ENCODE measurements around the gene SMARCAL1. TPM values are rescaled to one million over a fixed set of nuclear protein-coding genes. Genes with fewer than 3 reads are reported as not detected.

Gene SMARCAL1
- total and polyA plus RNA-seq, 2 of the 13 experiments (the other 11 are each of a cell fraction or from before 2014, with no cell fraction given) = 12.7 to 21.3 TPM

- no peaks in the 10 kb centered on the region for H3K79me2 ChIP-seq (ENCODE audit: insufficient read depth, low read length)
- no peak overlapping the region for H3K4me3 ChIP-seq (replicated peaks in 1 of 3; ENCODE audit: insufficient read depth in 1 of 3, low read depth in 2 of 3, low read length in 3 of 3)
- H3K36me3 ChIP-seq (replicated peaks in 1 of 2; ENCODE audit: control insufficient read depth in 1 of 2, insufficient read depth in 2 of 2, low read length in 2 of 2) = no peaks in the 10 kb centered on the region
- no peak overlapping the region for H3K4me2 ChIP-seq (ENCODE audit: low read depth, low read length)
- intact Hi-C loops (cut with micrococcal nuclease; ENCODE audit: unreplicated experiment) = no loop called here
- H4K20me1 ChIP-seq (ENCODE audit: insufficient read depth, low read length) = no peaks in the 10 kb centered on the region
- no TSS peak for BruUV-seq (replicated peaks)
- no peaks in the 10 kb centered on the region for H3K4me1 ChIP-seq (ENCODE audit: insufficient read depth, low read length)
- POLR2A ChIA-PET = no interaction called here
- DNase-seq (ENCODE audit: low spot score) = no peak
- ATAC-seq = no peak
- H3K27me3 ChIP-seq (ENCODE audit: control insufficient read depth in 1 of 2, insufficient read depth in 2 of 2, low read length in 2 of 2) = peaks cover 2 to 32% of the 10 kb centered on the region in 2 experiments
- H3K27ac ChIP-seq (ENCODE audit: extremely low read length, insufficient read depth, low read length) = no peak overlapping the region
- CTCF ChIA-PET (ENCODE audit: low intra/inter-chr PET ratio, low total read pairs) = no interaction called here
- in situ Hi-C loops (cut with HindIII; ENCODE audit: extremely low pct_ligation_motif_present, low pct_unique_long_range_greater_than_20kb) = no loop called here
- H2AFZ ChIP-seq (ENCODE audit: low read length) = no peak overlapping the region
- no peak for FAIRE-seq
- H3K9me3 ChIP-seq (ENCODE audit: low read length) = no peaks in the 10 kb centered on the region
- no peak for TF ChIP-seq RAD51 (IDR thresholded peaks at IDR 0.05; ENCODE audit: borderline replicate concordance)
- TF ChIP-seq ZNF446 (CRISPR knock-in tag; IDR thresholded peaks at IDR 0.05) = no peak
- TF ChIP-seq ZNF737 (CRISPR knock-in tag; IDR thresholded peaks at IDR 0.05; ENCODE audit: borderline replicate concordance) = no peak
- no peak for TF ChIP-seq RCOR2 (CRISPR knock-in tag; IDR thresholded peaks at IDR 0.05)
- no peak for TF ChIP-seq TOE1 (CRISPR knock-in tag; IDR thresholded peaks at IDR 0.05)
- TF ChIP-seq PRDM10 (CRISPR knock-in tag; IDR thresholded peaks at IDR 0.05; ENCODE audit: low read depth) = no peak
- TF ChIP-seq ZNF766 (CRISPR knock-in tag; IDR thresholded peaks at IDR 0.05; ENCODE audit: borderline replicate concordance) = no peak
- TF ChIP-seq PHB2 (IDR thresholded peaks at IDR 0.05; ENCODE audit: partially characterized antibody) = no peak
- no peak for TF ChIP-seq MAF1 (CRISPR knock-in tag; IDR thresholded peaks at IDR 0.05; ENCODE audit: borderline replicate concordance)
- TF ChIP-seq MBNL3 (CRISPR knock-in tag; conservative IDR thresholded peaks at IDR 0.05) = no peak
- 0% methylated on average over 1 of the region's 1 CpG for WGBS (ENCODE audit: low lambda C conversion rate)
- H3K9ac ChIP-seq (ENCODE audit: insufficient read depth, low read depth, low read length) = no peak overlapping the region
These were observed 22.7 kb upstream of the SMARCAL1 start for GRCh38 chr2:216389570-216389969.
